ENCODE measurements around the gene C4orf54. TPM values are rescaled to one million over a fixed set of nuclear protein-coding genes. Genes with fewer than 3 reads are reported as not detected.

The C4orf54 gene
- total and polyA plus RNA-seq, 2 of the 4 experiments (the other 2 are of a cell fraction): not detected

- H3K27ac ChIP-seq (ENCODE audit: insufficient read depth, low read length): no peak overlapping the region
- no peaks in the 10 kb centered on the region for H3K36me3 ChIP-seq (ENCODE audit: control insufficient read depth, insufficient read depth, low read length)
- no peak overlapping the region for H2BK5ac ChIP-seq (ENCODE audit: low read depth, low read length, poor library complexity, severe bottlenecking)
- H3K56ac ChIP-seq (ENCODE audit: extremely low read depth, insufficient read depth, low read length): no peak overlapping the region
- no peak overlapping the region for H2BK120ac ChIP-seq (ENCODE audit: low read depth, low read length)
- intact Hi-C loops (cut with micrococcal nuclease): no loop called here
- H3K79me1 ChIP-seq (ENCODE audit: low read depth in 1 of 2, low read length in 2 of 2): no peaks in the 10 kb centered on the region
- no peak overlapping the region for H3K18ac ChIP-seq (ENCODE audit: low read depth, low read length)
- DNase-seq (no peak), ATAC-seq (ENCODE audit: low read depth) (no peak)
- no CpG with 5 or more reads among the region's 5 CpGs for WGBS, 2 experiments (ENCODE audit: extremely low coverage in 2 of 2, insufficient read length in 1 of 2)
- H3K14ac ChIP-seq (replicated peaks; ENCODE audit: low read depth, low read length): no peak overlapping the region
- H3K4me2 ChIP-seq (ENCODE audit: low read depth, low read length): no peak overlapping the region
- ChIA-PET POLR2A (ENCODE audit: unreplicated experiment) (no interaction called here), CTCF (no interaction called here)
- H3K4ac ChIP-seq (ENCODE audit: low read depth, low read length): no peak overlapping the region
- BruUV-seq (replicated peaks): no TSS peak
- in situ Hi-C loops (cut with MboI; ENCODE audit: low sequenced_read_pairs): no loop called here
- no peak overlapping the region for H4K8ac ChIP-seq (ENCODE audit: low read depth in 2 of 2, low read length in 2 of 2)
- no peak overlapping the region for H4K91ac ChIP-seq (ENCODE audit: insufficient read depth, low read depth, low read length)
- no peaks in the 10 kb centered on the region for H4K20me1 ChIP-seq (ENCODE audit: insufficient read depth, low read length)
- H2AK5ac ChIP-seq (ENCODE audit: low read depth, low read length): no peak overlapping the region
- no peak overlapping the region for H2BK20ac ChIP-seq (ENCODE audit: low read depth, low read length)
- dilution Hi-C loops (cut with HindIII; ENCODE audit: low sequenced_read_pairs, unreplicated experiment): no loop called here
- H3K27me3 ChIP-seq (ENCODE audit: control insufficient read depth, insufficient read depth, low read length): no peaks in the 10 kb centered on the region; the same call in 1 of the 2 replicates
- no peak overlapping the region for H3K4me3 ChIP-seq (ENCODE audit: insufficient read depth, low read depth, low read length)
- no peak overlapping the region for H2BK15ac ChIP-seq (ENCODE audit: low read depth, low read length)
- no peak overlapping the region for H2AK9ac ChIP-seq (replicated peaks; ENCODE audit: low read depth, low read length, poor library complexity)
- no peak overlapping the region for H3K23ac ChIP-seq (ENCODE audit: low read depth, low read length)
- TF ChIP-seq RCOR1 (IDR thresholded peaks at IDR 0.05; ENCODE audit: insufficient replicate concordance, low read length): no peak
- no peak for TF ChIP-seq USF2 (IDR thresholded peaks at IDR 0.05; ENCODE audit: low read depth, low read length)
- TF ChIP-seq MAFK (IDR thresholded peaks at IDR 0.05; ENCODE audit: low read depth, low read length): no peak
- no peak for TF ChIP-seq MXI1 (IDR thresholded peaks at IDR 0.05; ENCODE audit: borderline replicate concordance, low read depth, low read length)
- TF ChIP-seq NFE2L2 (IDR thresholded peaks at IDR 0.05; ENCODE audit: low read depth, low read length): no peak
- no peak for TF ChIP-seq MAZ (IDR thresholded peaks at IDR 0.05; ENCODE audit: borderline replicate concordance, low read depth, low read length)
- TF ChIP-seq, protein P1, sequence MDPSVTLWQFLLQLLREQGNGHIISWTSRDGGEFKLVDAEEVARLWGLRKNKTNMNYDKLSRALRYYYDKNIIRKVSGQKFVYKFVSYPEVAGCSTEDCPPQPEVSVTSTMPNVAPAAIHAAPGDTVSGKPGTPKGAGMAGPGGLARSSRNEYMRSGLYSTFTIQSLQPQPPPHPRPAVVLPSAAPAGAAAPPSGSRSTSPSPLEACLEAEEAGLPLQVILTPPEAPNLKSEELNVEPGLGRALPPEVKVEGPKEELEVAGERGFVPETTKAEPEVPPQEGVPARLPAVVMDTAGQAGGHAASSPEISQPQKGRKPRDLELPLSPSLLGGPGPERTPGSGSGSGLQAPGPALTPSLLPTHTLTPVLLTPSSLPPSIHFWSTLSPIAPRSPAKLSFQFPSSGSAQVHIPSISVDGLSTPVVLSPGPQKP (IDR thresholded peaks at IDR 0.05; ENCODE audit: borderline replicate concordance, low read depth, low read length): no peak
- TF ChIP-seq RAD21 (IDR thresholded peaks at IDR 0.05; ENCODE audit: low read length): no peak
- TF ChIP-seq, protein P2, sequence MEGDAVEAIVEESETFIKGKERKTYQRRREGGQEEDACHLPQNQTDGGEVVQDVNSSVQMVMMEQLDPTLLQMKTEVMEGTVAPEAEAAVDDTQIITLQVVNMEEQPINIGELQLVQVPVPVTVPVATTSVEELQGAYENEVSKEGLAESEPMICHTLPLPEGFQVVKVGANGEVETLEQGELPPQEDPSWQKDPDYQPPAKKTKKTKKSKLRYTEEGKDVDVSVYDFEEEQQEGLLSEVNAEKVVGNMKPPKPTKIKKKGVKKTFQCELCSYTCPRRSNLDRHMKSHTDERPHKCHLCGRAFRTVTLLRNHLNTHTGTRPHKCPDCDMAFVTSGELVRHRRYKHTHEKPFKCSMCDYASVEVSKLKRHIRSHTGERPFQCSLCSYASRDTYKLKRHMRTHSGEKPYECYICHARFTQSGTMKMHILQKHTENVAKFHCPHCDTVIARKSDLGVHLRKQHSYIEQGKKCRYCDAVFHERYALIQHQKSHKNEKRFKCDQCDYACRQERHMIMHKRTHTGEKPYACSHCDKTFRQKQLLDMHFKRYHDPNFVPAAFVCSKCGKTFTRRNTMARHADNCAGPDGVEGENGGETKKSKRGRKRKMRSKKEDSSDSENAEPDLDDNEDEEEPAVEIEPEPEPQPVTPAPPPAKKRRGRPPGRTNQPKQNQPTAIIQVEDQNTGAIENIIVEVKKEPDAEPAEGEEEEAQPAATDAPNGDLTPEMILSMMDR (conservative IDR thresholded peaks at IDR 0.05; ENCODE audit: low read depth, low read length): no peak
- TF ChIP-seq RFX5 (IDR thresholded peaks at IDR 0.05; ENCODE audit: low read depth, low read length): no peak
- TF ChIP-seq POLR2A (IDR thresholded peaks at IDR 0.05; ENCODE audit: low read depth, low read length): no peak
- no peak for TF ChIP-seq BHLHE40 (IDR thresholded peaks at IDR 0.05; ENCODE audit: low read depth, low read length)
- no peak for TF ChIP-seq SMC3 (IDR thresholded peaks at IDR 0.05; ENCODE audit: low read depth, low read length)
- no peaks in the 10 kb centered on the region for H3K9me3 ChIP-seq (ENCODE audit: control insufficient read depth, insufficient read depth, low read length)
- H3K9ac ChIP-seq (ENCODE audit: low read depth, low read length): no peak overlapping the region
- no peak overlapping the region for H2AFZ ChIP-seq (replicated peaks; ENCODE audit: low read length, poor library complexity)
- no peaks in the 10 kb centered on the region for H3K4me1 ChIP-seq (ENCODE audit: control insufficient read depth, insufficient read depth, low read length)
- no peak overlapping the region for H4K5ac ChIP-seq (ENCODE audit: low read depth, low read length)
- no peaks in the 10 kb centered on the region for H3K9me1 ChIP-seq (ENCODE audit: insufficient read depth, low read length)
These were observed 49.2 kb downstream of the C4orf54 start for GRCh38 chr4:99608417-99608816.

Data from IMR-90 (cell line).